Body of pancreas (tissue), 4 donors: ENCODE data around the gene LDB2. TPM values are rescaled to one million over a fixed set of nuclear protein-coding genes. Genes with fewer than 3 reads are reported as not detected.

ENCODE experiments used
- ATAC-seq: fragments of 150-250 bp; one replicate; pipeline ENCODE4 v1.9.1; 2016
- DNase-seq, 4 donors: peaks; one replicate each; pipeline ENCODE4 v3.0.0-alpha.2; 2019
- H3K27ac ChIP-seq, 4 donors: fragments of 200-600 bp; sonication (generic); 1 replicate in 3 of 4; 2 replicates in 1 of 4; pipeline versions ENCODE4 v1.5.1 to v1.6.1; 2016 to 2019; ENCODE audit warnings: mild to moderate bottlenecking in 1 of 4, mixed read lengths in 1 of 4, moderate library complexity in 1 of 4
- H3K27me3 ChIP-seq, 2 donors: fragments of 200-600 bp; sonication (generic); one replicate each; pipeline ENCODE4 v1.6.0; 2016; ENCODE audit warnings: mild to moderate bottlenecking in 1 of 2
- H3K36me3 ChIP-seq, 2 donors: fragments of 200-600 bp; sonication (generic); replicated peaks in 1 of 2; 2 replicates each; pipeline ENCODE4 v1.5.1; 2016; ENCODE audit warnings: low read depth in 2 of 2; ENCODE audit not compliant: insufficient read depth in 1 of 2
- H3K4me1 ChIP-seq: fragments of 200-600 bp; sonication (generic); one replicate; pipeline ENCODE4 v1.6.0; 2016
- H3K4me3 ChIP-seq, 2 donors: fragments of 200-600 bp; sonication (generic); 1 replicate in 1 of 2; 2 replicates in 1 of 2; pipeline ENCODE4 v1.5.1; 2016 to 2019
- H3K9me3 ChIP-seq, 3 donors: fragments of 200-600 bp; sonication (generic); 1 replicate in 2 of 3; 2 replicates in 1 of 3; pipeline ENCODE4 v1.5.1; 2016
- CTCF ChIP-seq, 7 experiments: fragments of 450-650 bp in 4 of 7; fragments of 200-600 bp in 3 of 7; sonication (generic) in 3 of 7; IDR thresholded peaks; one replicate each; pipeline ENCODE4 v1.5.1; 2016 to 2019; ENCODE audit warnings: antibody characterized with exemption in 7 of 7
- POLR2A ChIP-seq, 3 donors: fragments of 450-650 bp; IDR thresholded peaks; one replicate each; pipeline ENCODE4 v1.6.1; 2016; ENCODE audit warnings: antibody characterized with exemption in 3 of 3, mild to moderate bottlenecking in 2 of 3
- WGBS, 2 donors: methylation state at CpG; one replicate each; pipeline ENCODE4 v1.1.5; 2017; 5-methylcytosine and 5-hydroxymethylcytosine counted together
- intact Hi-C: fragments of 100-400 bp; cut with DNase I; formaldehyde crosslinking; loops from one replicate; pipeline ENCODE4 v1.15.1; 2023
- total RNA-seq, 2 donors: library from RNA; depleted of rRNA; stranded (reverse); fragments of >200 nt; gene quantifications; one replicate each; pipeline ENCODE4 v1.1.0, GENCODE V29; 2016

The LDB2 gene
- total RNA-seq, 2 donors from 2014 or later: 14.8 to 16.5 TPM

- Histone ChIP-seq H3K27ac (peak overlapping the region in 1 of 4 donors; percentile 5), H3K9me3 (no peaks in the 10 kb centered on the region), H3K27me3 (no peaks in the 10 kb centered on the region), H3K36me3 (no peaks in the 10 kb centered on the region), H3K4me3 (no peak overlapping the region), H3K4me1 (no peaks in the 10 kb centered on the region)
- TF ChIP-seq POLR2A (IDR thresholded peaks at IDR 0.05): no peak
- TF ChIP-seq CTCF (IDR thresholded peaks at IDR 0.05): no peak
- DNase-seq (no peak), ATAC-seq (peak; percentile 9)
- WGBS, 2 donors: 30 to 48% methylated on average over 1 of the region's 1 CpG
- intact Hi-C loops: no loop called here
These were observed 81.2 kb downstream of the LDB2 start for GRCh38 chr4:16817286-16817685.

- Histone ChIP-seq H3K36me3 (no peaks in the 10 kb centered on the region), H3K27ac (no peak overlapping the region), H3K9me3 (no peaks in the 10 kb centered on the region), H3K4me3 (no peak overlapping the region), H3K27me3 (no peaks in the 10 kb centered on the region), H3K4me1 (no peaks in the 10 kb centered on the region)
- intact Hi-C loops: no loop called here
- TF ChIP-seq POLR2A (IDR thresholded peaks at IDR 0.05) (no peak), CTCF (IDR thresholded peaks at IDR 0.05) (no peak)
- DNase-seq (no peak), ATAC-seq (no peak)
- WGBS, 2 donors: 50 to 52% methylated on average over 1 of the region's 1 CpG
These were observed 84.1 kb downstream of the LDB2 start for GRCh38 chr4:16814361-16814760.

- intact Hi-C loops: no loop called here
- Histone ChIP-seq H3K9me3 (no peaks in the 10 kb centered on the region), H3K4me3 (no peak overlapping the region), H3K4me1 (no peaks in the 10 kb centered on the region), H3K27me3 (no peaks in the 10 kb centered on the region), H3K36me3 (no peaks in the 10 kb centered on the region), H3K27ac (no peak overlapping the region)
- 44 to 57% methylated on average over 3 of the region's 3 CpGs for WGBS, 2 donors
- no peak for TF ChIP-seq CTCF (IDR thresholded peaks at IDR 0.05)
- DNase-seq: no peak
- no peak for ATAC-seq
These were observed 86.4 kb downstream of the LDB2 start for GRCh38 chr4:16812041-16812440.

GRCh38 chr4:16809943-16810342 is 88.5 kb downstream of the LDB2 start:
- H3K4me3 ChIP-seq: no peak overlapping the region
- H3K36me3 ChIP-seq: no peaks in the 10 kb centered on the region
- H3K27me3 ChIP-seq: no peaks in the 10 kb centered on the region
- no peak overlapping the region for H3K27ac ChIP-seq
- TF ChIP-seq POLR2A (IDR thresholded peaks at IDR 0.05) (no peak), CTCF (IDR thresholded peaks at IDR 0.05) (no peak)
- intact Hi-C loops: no loop called here
- no peak for ATAC-seq
- no peaks in the 10 kb centered on the region for H3K4me1 ChIP-seq
- 17 to 31% methylated on average over 3 of the region's 3 CpGs for WGBS, 2 donors
- H3K9me3 ChIP-seq: no peaks in the 10 kb centered on the region
- DNase-seq: no peak

- Histone ChIP-seq H3K9me3 (no peaks in the 10 kb centered on the region), H3K4me1 (no peaks in the 10 kb centered on the region), H3K4me3 (no peak overlapping the region), H3K36me3 (no peaks in the 10 kb centered on the region), H3K27ac (no peak overlapping the region), H3K27me3 (no peaks in the 10 kb centered on the region)
- no peak for ATAC-seq
- intact Hi-C loops: no loop called here
- no peak for DNase-seq
- TF ChIP-seq POLR2A (IDR thresholded peaks at IDR 0.05): no peak
- no peak for TF ChIP-seq CTCF (IDR thresholded peaks at IDR 0.05)
- WGBS, 2 donors: 92% methylated on average over 2 of the region's 2 CpGs
These were observed 89.4 kb downstream of the LDB2 start for GRCh38 chr4:16809064-16809463.
